ENCODE data around the gene ANO10.
"Not testable (repeated sequence)": the region's sequence is repeated elsewhere in the genome, so short reads cannot be mapped to it uniquely, and the experiment has no call there.

ANO10 gene

GRCh38 chr3:43477600-43477999, 144.2 kb downstream of the ANO10 start:
- TF ChIP-seq TAF1 (IDR thresholded peaks at IDR 0.05; ENCODE audit: borderline replicate concordance, low read depth, low read length) (no peak), POLR2A (IDR thresholded peaks at IDR 0.05; ENCODE audit: low read depth, low read length) (no peak), POLR2AphosphoS5 (IDR thresholded peaks at IDR 0.05; ENCODE audit: low read depth, low read length) (no peak)
- no peak for DNase-seq (ENCODE audit: insufficient read length)
- FAIRE-seq = no peak

- TF ChIP-seq POLR2A (IDR thresholded peaks at IDR 0.05; ENCODE audit: low read depth, low read length) (no peak), TAF1 (IDR thresholded peaks at IDR 0.05; ENCODE audit: borderline replicate concordance, low read depth, low read length) (no peak), POLR2AphosphoS5 (IDR thresholded peaks at IDR 0.05; ENCODE audit: low read depth, low read length) (no peak)
- FAIRE-seq = no peak
- DNase-seq (ENCODE audit: insufficient read length) = no peak
These were observed 148.1 kb downstream of the ANO10 start for GRCh38 chr3:43473737-43474136.

GRCh38 chr3:43473244-43473643, 148.6 kb downstream of the ANO10 start:
- TF ChIP-seq POLR2A (IDR thresholded peaks at IDR 0.05; ENCODE audit: low read depth, low read length) = no peak
- TF ChIP-seq POLR2AphosphoS5 (IDR thresholded peaks at IDR 0.05; ENCODE audit: low read depth, low read length) = no peak
- TF ChIP-seq TAF1 (IDR thresholded peaks at IDR 0.05; ENCODE audit: borderline replicate concordance, low read depth, low read length) = no peak
- no peak for FAIRE-seq
- no peak for DNase-seq (ENCODE audit: insufficient read length)

- no peak for TF ChIP-seq TAF1 (IDR thresholded peaks at IDR 0.05; ENCODE audit: borderline replicate concordance, low read depth, low read length)
- TF ChIP-seq POLR2A (IDR thresholded peaks at IDR 0.05; ENCODE audit: low read depth, low read length) = no peak
- TF ChIP-seq POLR2AphosphoS5 (IDR thresholded peaks at IDR 0.05; ENCODE audit: low read depth, low read length) = no peak
- DNase-seq (ENCODE audit: insufficient read length) (no peak), FAIRE-seq (no peak)
These were observed 153.7 kb downstream of the ANO10 start for GRCh38 chr3:43468133-43468532.

- TF ChIP-seq POLR2A (IDR thresholded peaks at IDR 0.05; ENCODE audit: low read depth, low read length) (no peak), POLR2AphosphoS5 (IDR thresholded peaks at IDR 0.05; ENCODE audit: low read depth, low read length) (no peak), TAF1 (IDR thresholded peaks at IDR 0.05; ENCODE audit: borderline replicate concordance, low read depth, low read length) (no peak)
- FAIRE-seq = no peak
- DNase-seq (ENCODE audit: insufficient read length) = no peak
These were observed 156.7 kb downstream of the ANO10 start for GRCh38 chr3:43465109-43465508.

GRCh38 chr3:43462566-43462965, 159.2 kb downstream of the ANO10 start:
- FAIRE-seq; DNase-seq (ENCODE audit: insufficient read length): not testable (repeated sequence)

- no peak for DNase-seq (ENCODE audit: insufficient read length)
- TF ChIP-seq TAF1 (IDR thresholded peaks at IDR 0.05; ENCODE audit: borderline replicate concordance, low read depth, low read length) (no peak), POLR2AphosphoS5 (IDR thresholded peaks at IDR 0.05; ENCODE audit: low read depth, low read length) (no peak), POLR2A (IDR thresholded peaks at IDR 0.05; ENCODE audit: low read depth, low read length) (no peak)
- no peak for FAIRE-seq
These were observed 160.5 kb downstream of the ANO10 start for GRCh38 chr3:43461345-43461744.

GRCh38 chr3:43457038-43457437, 164.8 kb downstream of the ANO10 start:
- not testable (repeated sequence) for FAIRE-seq; DNase-seq (ENCODE audit: insufficient read length)

GRCh38 chr3:43455233-43455632, 166.6 kb downstream of the ANO10 start:
- TF ChIP-seq POLR2AphosphoS5 (IDR thresholded peaks at IDR 0.05; ENCODE audit: low read depth, low read length) (no peak), POLR2A (IDR thresholded peaks at IDR 0.05; ENCODE audit: low read depth, low read length) (no peak), TAF1 (IDR thresholded peaks at IDR 0.05; ENCODE audit: borderline replicate concordance, low read depth, low read length) (no peak)
- DNase-seq (ENCODE audit: insufficient read length) (no peak), FAIRE-seq (no peak)

GRCh38 chr3:43453981-43454380, 167.8 kb downstream of the ANO10 start:
- no peak for FAIRE-seq
- TF ChIP-seq POLR2A (IDR thresholded peaks at IDR 0.05; ENCODE audit: low read depth, low read length) = no peak
- TF ChIP-seq POLR2AphosphoS5 (IDR thresholded peaks at IDR 0.05; ENCODE audit: low read depth, low read length) = no peak
- TF ChIP-seq TAF1 (IDR thresholded peaks at IDR 0.05; ENCODE audit: borderline replicate concordance, low read depth, low read length) = no peak
- DNase-seq (ENCODE audit: insufficient read length) = no peak

- DNase-seq (ENCODE audit: insufficient read length) (no peak), FAIRE-seq (no peak)
- TF ChIP-seq TAF1 (IDR thresholded peaks at IDR 0.05; ENCODE audit: borderline replicate concordance, low read depth, low read length) (no peak), POLR2AphosphoS5 (IDR thresholded peaks at IDR 0.05; ENCODE audit: low read depth, low read length) (no peak), POLR2A (IDR thresholded peaks at IDR 0.05; ENCODE audit: low read depth, low read length) (no peak)
These were observed 170.0 kb downstream of the ANO10 start for GRCh38 chr3:43451670-43452254.

GRCh38 chr3:43448098-43448497, 173.7 kb downstream of the ANO10 start:
- DNase-seq (ENCODE audit: insufficient read length) (no peak), FAIRE-seq (no peak)
- no peak for TF ChIP-seq TAF1 (IDR thresholded peaks at IDR 0.05; ENCODE audit: borderline replicate concordance, low read depth, low read length)
- TF ChIP-seq POLR2AphosphoS5 (IDR thresholded peaks at IDR 0.05; ENCODE audit: low read depth, low read length) = no peak
- TF ChIP-seq POLR2A (IDR thresholded peaks at IDR 0.05; ENCODE audit: low read depth, low read length) = no peak

GRCh38 chr3:43445820-43446219, 176.0 kb downstream of the ANO10 start:
- FAIRE-seq (no peak), DNase-seq (ENCODE audit: insufficient read length) (no peak)
- TF ChIP-seq TAF1 (IDR thresholded peaks at IDR 0.05; ENCODE audit: borderline replicate concordance, low read depth, low read length) = no peak
- TF ChIP-seq POLR2A (IDR thresholded peaks at IDR 0.05; ENCODE audit: low read depth, low read length) = no peak
- no peak for TF ChIP-seq POLR2AphosphoS5 (IDR thresholded peaks at IDR 0.05; ENCODE audit: low read depth, low read length)
